Loucy (cell line): ENCODE data around the gene TBX18.

Experiments used
- EZH2phosphoT487 ChIP-seq: fragments of 200-600 bp; IDR thresholded peaks from 2 replicates; pipeline ENCODE4 v1.6.1; 2018; ENCODE audit warnings: antibody characterized with exemption, mild to moderate bottlenecking, moderate library complexity, borderline replicate concordance
- TF ChIP-seq, protein P1 (sequence below): fragments of 200-600 bp; sonication (generic); conservative IDR thresholded peaks from 2 replicates; pipeline ENCODE4 v1.5.1; 2014; ENCODE audit warnings: mild to moderate bottlenecking, antibody characterized with exemption, low read length

GRCh38 chr6:84791927-84792326, 27.5 kb upstream of the TBX18 start:
- TF ChIP-seq, protein P1, sequence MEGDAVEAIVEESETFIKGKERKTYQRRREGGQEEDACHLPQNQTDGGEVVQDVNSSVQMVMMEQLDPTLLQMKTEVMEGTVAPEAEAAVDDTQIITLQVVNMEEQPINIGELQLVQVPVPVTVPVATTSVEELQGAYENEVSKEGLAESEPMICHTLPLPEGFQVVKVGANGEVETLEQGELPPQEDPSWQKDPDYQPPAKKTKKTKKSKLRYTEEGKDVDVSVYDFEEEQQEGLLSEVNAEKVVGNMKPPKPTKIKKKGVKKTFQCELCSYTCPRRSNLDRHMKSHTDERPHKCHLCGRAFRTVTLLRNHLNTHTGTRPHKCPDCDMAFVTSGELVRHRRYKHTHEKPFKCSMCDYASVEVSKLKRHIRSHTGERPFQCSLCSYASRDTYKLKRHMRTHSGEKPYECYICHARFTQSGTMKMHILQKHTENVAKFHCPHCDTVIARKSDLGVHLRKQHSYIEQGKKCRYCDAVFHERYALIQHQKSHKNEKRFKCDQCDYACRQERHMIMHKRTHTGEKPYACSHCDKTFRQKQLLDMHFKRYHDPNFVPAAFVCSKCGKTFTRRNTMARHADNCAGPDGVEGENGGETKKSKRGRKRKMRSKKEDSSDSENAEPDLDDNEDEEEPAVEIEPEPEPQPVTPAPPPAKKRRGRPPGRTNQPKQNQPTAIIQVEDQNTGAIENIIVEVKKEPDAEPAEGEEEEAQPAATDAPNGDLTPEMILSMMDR, result no peak
- TF ChIP-seq EZH2phosphoT487, result no peak
